OCI-LY3 (cell line): ENCODE measurements around the gene ETDC.

Experiments
- CTCF ChIP-seq: fragments of 200-600, 300-600 bp; sonication (generic); IDR thresholded peaks from 2 replicates; pipeline ENCODE4 v1.5.1; 2014; ENCODE audit warnings: antibody characterized with exemption, low read length, low read depth
- EZH2phosphoT487 ChIP-seq: fragments of 200-600 bp; shearing (Covaris generic); IDR thresholded peaks from 2 replicates; pipeline ENCODE4 v1.6.1; 2018; ENCODE audit warnings: antibody characterized with exemption, mixed run types, low read depth

DNA sequence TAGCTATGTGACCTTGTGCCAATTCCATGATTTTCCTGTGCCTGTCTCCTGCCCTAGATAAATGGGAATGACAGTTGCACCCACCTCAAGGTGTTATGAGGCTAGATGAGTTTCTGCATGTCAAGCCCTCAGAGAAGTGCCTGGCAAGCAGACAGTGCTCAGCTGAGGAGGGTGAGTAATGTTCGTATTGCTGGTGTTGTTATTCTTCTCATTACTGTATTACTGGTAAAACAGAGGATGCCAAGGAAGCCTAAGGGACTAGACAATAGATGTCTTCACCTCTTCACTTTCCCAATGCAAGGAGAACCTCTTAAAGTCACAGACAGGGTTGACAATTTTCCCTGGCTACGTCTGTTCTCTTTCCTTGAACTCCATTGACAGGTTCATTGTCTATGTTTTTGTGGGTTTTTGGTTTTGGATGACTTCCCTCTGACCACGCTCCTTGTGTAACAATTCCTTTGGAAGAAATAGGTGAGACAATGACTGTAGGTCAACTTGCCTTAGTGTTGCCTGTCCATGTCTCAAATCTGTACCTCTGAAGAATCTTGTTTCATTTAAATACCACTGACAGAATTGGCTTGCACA is 19.2 kb downstream of the ETDC start:
- TF ChIP-seq CTCF (no peak), EZH2phosphoT487 (no peak)
